HUES48 (cell line): Measurements from ENCODE around the gene MYBBP1A.

Source experiments
- H3K27ac ChIP-seq: one replicate; pipeline ENCODE4 v1.7.0; 2013; ENCODE audit warnings: low read depth, low read length, inconsistent platforms
- H3K27me3 ChIP-seq: 2 replicates; pipeline ENCODE4 v1.6.1; 2013; ENCODE audit warnings: mild to moderate bottlenecking, low read length; ENCODE audit not compliant: control insufficient read depth, insufficient read depth
- H3K36me3 ChIP-seq: 2 replicates; pipeline ENCODE4 v1.6.1; 2013; ENCODE audit warnings: low read length; ENCODE audit not compliant: control insufficient read depth, insufficient read depth
- H3K4me1 ChIP-seq: 2 replicates; pipeline ENCODE4 v1.6.1; 2013; ENCODE audit warnings: mild to moderate bottlenecking, low read length; ENCODE audit not compliant: control insufficient read depth, insufficient read depth
- H3K4me3 ChIP-seq: 2 replicates; pipeline ENCODE4 v1.5.1; 2013; ENCODE audit warnings: mild to moderate bottlenecking, low read depth, low read length
- H3K9ac ChIP-seq: 2 replicates; pipeline ENCODE4 v1.6.1; 2013; ENCODE audit warnings: mild to moderate bottlenecking, low read depth, low read length, moderate library complexity
- H3K9me3 ChIP-seq: 2 replicates; pipeline ENCODE4 v1.6.1; 2013; ENCODE audit warnings: low read length; ENCODE audit not compliant: control insufficient read depth, insufficient read depth

The MYBBP1A gene

DNA sequence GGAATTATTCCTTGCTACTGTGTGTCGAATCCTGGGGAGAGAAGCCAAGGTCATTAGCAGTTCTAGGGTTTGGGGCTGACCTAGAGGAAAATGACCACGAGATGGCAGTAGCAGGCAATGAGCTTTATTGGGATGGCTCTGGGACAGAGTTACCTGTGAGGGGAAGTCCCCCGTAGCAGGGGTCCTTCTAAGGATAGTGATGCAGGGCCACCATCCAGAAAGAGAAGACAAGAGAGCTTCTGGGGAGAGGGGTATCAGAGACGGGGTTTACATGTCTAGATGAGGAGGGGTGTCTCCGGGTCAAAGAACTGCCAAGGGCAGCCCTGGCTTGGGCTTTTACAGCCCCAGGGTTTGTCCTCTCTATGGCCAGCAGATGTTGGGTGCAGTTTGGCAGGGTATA lies 11.6 kb upstream of the MYBBP1A start:
- Histone ChIP-seq H3K9me3 (no peaks in the 10 kb centered on the region), H3K4me3 (no peak overlapping the region), H3K27me3 (no peaks in the 10 kb centered on the region; the same call in 1 of the 2 replicates), H3K27ac (no peak overlapping the region), H3K4me1 (0 out of 2 replicates have a peak, but pooled peaks cover 3% of the 10 kb centered on the region), H3K36me3 (no peaks in the 10 kb centered on the region), H3K9ac (no peak overlapping the region)

DNA sequence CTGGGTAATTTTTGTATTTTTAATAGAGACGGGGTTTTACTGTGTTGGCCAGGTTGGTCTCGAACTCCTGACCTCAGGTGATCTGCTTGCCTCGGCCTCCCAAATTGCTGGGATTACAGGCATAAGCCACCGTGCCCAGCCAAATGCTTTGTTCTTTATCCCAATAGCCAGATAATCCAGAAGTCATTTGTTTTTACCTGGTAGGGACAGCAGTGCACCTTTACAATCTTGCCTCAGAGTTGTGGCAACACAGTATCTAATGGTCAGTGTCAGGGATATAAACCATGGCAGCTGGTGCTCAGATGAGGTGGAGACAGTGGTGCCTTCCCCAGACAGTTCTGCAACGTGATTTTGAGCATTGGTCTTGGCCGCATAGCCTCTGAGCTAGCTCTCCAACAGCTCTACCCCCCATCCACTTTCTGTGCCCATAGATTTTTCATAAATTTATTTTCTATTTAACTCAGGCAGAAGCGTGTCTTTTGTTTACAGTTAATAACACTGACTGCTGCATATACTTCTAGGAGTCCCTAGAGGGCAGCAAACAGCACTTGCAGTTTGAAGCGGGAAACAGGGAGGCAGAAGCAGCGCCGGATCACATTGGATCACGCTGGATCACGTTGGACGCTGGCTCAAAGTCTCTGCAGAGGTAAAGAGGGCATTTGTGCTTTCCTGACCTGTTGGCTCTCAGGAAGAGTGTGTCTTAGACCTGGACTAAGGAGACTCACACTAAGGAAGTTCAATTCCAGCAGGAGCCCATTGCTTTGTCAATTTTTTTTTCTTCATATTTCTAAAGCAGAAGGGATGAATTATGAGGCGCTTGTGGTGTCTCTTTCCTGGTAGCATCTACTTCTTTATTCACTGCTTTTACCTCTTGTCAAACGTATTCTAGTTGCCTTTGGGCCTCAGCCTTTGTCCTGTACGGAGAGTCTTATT lies 10.3 kb upstream of the MYBBP1A start:
- Histone ChIP-seq H3K4me1 (0 out of 2 replicates have a peak, but pooled peaks cover 3% of the 10 kb centered on the region), H3K9ac (no peak overlapping the region), H3K27me3 (no peaks in the 10 kb centered on the region), H3K36me3 (no peaks in the 10 kb centered on the region), H3K27ac (no peak overlapping the region), H3K4me3 (no peak overlapping the region), H3K9me3 (no peaks in the 10 kb centered on the region)

DNA sequence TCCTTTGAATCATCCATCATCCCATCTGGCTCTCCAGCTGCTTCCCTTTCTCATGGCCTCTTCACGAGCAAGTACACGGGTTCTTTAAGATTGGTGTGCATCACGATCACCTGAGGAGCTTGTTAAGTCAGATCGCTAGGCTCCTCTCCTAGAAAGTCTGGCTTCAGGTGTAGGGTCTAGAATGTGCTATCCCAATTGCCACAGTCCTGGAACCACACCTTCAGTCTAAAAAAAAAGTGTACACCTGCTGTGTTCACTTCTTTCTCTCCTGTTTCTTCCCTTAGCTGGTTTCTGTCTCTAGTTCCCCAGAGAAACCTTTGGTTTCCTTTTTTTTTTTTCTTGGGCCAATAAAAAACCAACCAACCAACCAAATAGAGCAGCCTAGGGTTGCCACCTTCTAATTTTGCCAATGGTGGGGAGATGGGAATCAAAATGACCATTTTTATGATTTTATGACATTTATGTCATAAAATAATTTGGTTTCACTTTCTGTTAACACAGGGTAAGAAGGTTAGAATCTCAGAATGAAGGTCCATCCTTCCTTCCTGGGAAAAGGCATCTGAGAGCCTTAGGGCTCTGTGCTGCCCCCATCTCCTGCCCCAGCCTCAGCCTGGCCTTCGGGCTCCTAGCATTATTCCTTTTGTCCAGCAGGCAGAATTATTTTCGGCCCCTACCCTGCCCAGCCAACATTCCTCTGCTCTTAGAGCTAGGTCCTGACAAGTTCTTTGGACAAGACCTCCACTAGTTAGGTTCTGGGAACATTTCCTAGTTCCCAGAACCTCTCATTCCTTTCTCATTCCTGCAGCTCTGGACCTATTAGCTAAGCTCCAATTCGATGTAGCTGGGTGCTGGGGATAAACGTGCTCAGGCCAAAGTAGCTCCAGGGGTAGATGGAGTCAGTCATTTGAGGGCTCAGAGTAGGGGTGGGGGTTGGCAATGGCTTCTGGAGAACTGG lies 7.1 kb upstream of the MYBBP1A start:
- Histone ChIP-seq H3K27ac (no peak overlapping the region), H3K4me3 (no peak overlapping the region)

DNA sequence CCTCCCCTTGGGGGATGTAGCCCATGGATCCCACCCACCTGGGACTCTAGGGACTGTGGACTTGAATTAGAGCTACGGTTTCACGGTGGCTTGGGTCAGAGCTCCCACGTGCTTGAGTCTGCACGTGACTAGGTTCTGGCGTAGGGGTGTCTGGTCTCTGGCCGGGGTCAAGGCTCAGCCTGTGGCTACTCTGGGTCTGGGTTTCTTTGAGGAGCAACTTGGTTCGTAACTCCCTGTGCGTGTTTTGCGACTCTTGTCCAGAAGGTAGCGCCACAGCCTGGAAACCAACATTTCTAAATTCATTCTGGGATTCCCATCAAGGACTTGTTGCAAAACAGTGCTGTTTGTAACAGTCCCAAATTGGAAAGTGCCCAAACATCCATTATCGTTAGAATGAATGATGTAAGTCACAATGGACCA lies 5.7 kb upstream of the MYBBP1A start:
- H3K36me3 ChIP-seq = no peaks in the 10 kb centered on the region
- H3K4me3 ChIP-seq = no peak overlapping the region
- H3K9ac ChIP-seq = no peak overlapping the region
- no peak overlapping the region for H3K27ac ChIP-seq
- H3K9me3 ChIP-seq = no peaks in the 10 kb centered on the region
- no peaks in the 10 kb centered on the region for H3K27me3 ChIP-seq
- peaks cover 10% of the 10 kb centered on the region for H3K4me1 ChIP-seq

More for the DNA sequence above, 7.1 kb upstream of the MYBBP1A start:
- H3K9ac ChIP-seq = no peak overlapping the region
- H3K9me3 ChIP-seq = no peaks in the 10 kb centered on the region
- no peaks in the 10 kb centered on the region for H3K27me3 ChIP-seq
- H3K36me3 ChIP-seq = no peaks in the 10 kb centered on the region
- no peaks in the 10 kb centered on the region for H3K4me1 ChIP-seq

DNA sequence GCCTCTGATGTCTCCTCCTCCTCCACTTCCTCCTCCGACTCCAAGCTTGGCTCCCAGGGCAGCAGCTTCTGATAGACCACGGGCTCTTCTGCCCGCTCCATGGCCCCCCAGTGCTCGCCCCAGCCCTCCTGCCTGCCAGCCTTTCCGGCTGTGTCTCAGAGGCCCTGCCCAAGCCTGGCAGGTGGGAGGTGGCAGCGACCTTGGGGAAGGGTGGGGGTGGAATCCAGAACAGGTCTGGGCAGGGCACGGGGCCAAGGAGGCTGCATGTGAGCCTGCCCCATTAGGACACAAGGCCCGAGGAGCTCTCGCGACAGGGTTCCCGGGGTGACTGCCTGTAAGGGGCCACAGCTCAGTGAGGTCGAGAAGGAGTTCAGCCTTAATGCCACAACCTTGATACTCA lies 5.2 kb upstream of the MYBBP1A start, which contains the start of gene GGT6:
GGT6 (minus strand) TSS at position 157 of the 400 bp plus-strand sequence; CDS start at position 101, 56 bp downstream.
- Histone ChIP-seq H3K27ac (no peak within 1 kb of the TSS), H3K9ac (no peak within 1 kb of the TSS), H3K4me1 (peaks cover 14% of the 10 kb centered on the region), H3K27me3 (no peaks in the 10 kb centered on the region), H3K4me3 (no peak within 1 kb of the TSS), H3K36me3 (no peaks in the 10 kb centered on the region), H3K9me3 (no peaks in the 10 kb centered on the region)

DNA sequence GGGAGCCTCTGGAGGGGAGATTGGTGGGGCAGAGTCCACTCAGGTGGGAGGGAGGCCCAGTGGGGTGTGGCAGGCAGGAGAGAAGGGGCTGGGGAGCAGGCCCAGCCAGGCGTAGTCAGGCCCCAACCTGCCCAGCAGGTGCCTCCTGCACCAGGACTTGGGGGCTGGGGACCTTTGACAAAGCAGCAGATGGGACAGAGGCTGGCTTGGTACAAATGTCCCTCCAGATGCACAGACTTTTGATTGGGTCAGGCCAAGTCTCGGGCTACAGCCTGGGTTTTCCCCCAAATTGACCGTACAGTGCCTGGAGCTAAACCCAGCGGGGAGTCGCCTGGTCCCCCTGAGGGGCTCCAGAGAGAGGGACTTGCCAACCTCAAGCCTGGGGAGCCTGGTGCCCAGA lies 4.8 kb upstream of the MYBBP1A start:
- no peak overlapping the region for H3K27ac ChIP-seq
- no peaks in the 10 kb centered on the region for H3K9me3 ChIP-seq
- no peak overlapping the region for H3K4me3 ChIP-seq
- no peaks in the 10 kb centered on the region for H3K27me3 ChIP-seq
- no peaks in the 10 kb centered on the region for H3K36me3 ChIP-seq
- H3K9ac ChIP-seq = no peak overlapping the region
- peaks cover 15% of the 10 kb centered on the region for H3K4me1 ChIP-seq

DNA sequence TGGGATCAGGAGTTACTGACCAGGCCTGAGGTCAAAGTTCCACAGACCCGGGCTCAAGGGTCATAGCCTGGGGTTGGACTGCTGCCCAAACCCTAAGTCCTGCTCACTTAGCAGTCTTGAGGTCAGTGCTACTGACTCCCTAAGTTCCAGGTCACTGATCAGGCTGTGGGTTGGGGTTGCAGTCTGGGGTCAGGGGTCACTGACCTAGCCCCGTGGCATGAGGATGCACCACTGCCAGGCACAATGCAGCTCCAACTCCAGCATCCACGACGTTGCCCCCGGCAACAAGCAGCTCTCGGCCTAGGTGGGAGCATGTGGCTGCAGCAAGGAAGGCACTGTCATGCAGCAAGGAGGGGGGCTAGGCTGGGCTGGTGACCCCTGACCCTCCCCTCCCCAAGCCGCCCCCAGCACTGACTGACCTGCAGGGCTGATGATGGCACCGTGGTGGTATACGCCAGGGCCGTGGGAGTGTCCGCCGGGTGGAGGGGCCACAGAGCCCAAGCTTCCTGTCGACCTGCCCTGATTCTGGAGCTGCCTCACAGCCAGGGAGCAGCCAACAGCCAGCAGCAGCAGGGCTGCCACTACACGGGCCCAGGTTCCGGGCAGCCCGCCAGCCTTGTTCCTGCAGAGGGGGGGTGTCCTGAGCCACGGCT lies 4.1 kb upstream of the MYBBP1A start:
- Histone ChIP-seq H3K27me3 (no peaks in the 10 kb centered on the region), H3K9me3 (no peaks in the 10 kb centered on the region), H3K4me1 (peaks cover 15% of the 10 kb centered on the region)

DNA sequence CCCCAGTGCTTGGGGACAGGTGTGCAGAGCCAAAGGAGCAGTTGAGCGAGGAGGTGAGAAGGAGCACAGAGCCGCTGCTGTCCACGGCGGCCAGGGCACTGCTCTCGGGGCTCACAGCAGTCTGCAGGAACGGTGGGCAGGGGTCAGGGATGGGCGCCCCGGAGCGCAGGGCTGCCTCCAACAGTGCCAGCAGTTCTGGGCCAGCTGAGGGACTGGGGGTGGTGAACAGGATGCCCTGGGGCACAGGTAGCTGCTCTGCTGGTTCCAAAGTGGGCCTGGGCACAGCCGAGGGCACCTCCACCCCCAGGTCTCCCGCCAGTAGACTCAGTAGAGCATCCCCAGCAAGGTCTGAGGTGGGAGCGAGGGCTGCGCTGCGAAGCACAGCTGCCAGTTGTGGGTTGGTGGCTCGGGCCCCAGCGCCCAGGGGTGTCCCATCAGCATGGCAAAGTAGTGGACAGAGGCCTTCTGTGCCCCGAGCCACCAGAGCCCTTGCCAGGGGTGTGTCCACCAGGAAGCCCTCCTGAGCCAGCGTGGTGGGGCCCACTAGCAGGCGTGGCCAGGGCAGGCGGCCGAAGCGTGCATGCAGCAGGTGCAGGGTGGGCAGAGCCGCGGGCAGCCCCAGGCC lies 3.3 kb upstream of the MYBBP1A start:
- peaks cover 8% of the 10 kb centered on the region for H3K36me3 ChIP-seq
- H3K9me3 ChIP-seq = no peaks in the 10 kb centered on the region
- H3K9ac ChIP-seq = no peak overlapping the region
- peaks cover 15% of the 10 kb centered on the region for H3K4me1 ChIP-seq
- H3K27ac ChIP-seq = no peak overlapping the region
- H3K4me3 ChIP-seq = no peak overlapping the region
- H3K27me3 ChIP-seq = no peaks in the 10 kb centered on the region

More for the DNA sequence above, 4.1 kb upstream of the MYBBP1A start:
- H3K9ac ChIP-seq = no peak overlapping the region
- no peaks in the 10 kb centered on the region; the same call in 1 of the 2 replicates for H3K36me3 ChIP-seq
- no peak overlapping the region for H3K27ac ChIP-seq
- no peak overlapping the region for H3K4me3 ChIP-seq

DNA sequence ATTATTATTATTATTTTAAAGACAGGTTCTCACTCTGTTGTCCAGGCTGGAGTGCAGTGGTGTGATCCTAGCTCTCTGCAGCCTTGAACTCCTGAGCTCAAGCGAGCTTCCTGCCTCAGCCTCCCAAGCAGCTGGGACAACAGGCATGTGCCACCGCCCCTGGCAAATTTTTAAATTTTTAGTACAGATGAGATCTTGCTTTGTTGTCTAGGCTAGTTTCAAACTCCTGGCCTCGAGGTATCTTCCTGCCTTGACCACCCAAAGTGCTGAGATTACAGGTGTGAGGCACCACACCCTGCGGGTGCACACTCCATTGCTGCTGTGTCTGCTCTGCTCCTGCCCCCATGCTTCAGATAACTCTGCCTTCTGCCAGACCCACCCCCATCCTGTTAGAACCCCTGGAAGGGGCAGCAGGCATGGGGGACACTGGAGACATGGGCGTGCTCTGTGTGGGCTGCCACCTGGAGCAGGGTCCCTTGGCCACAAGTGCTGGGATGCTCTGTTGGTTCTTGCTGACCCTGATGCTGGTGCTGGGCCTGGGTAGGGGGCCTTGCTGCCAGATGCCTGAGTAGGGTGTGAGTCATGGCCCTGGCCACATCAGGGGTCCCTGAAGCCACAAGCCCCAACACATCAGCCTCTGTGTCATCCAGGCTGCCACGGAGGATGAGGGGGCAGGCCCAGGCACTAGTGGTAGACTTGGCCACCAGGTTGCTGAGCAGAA lies 2.6 kb upstream of the MYBBP1A start:
- Histone ChIP-seq H3K27ac (no peak overlapping the region), H3K9me3 (no peaks in the 10 kb centered on the region), H3K36me3 (peaks cover 15% of the 10 kb centered on the region), H3K27me3 (no peaks in the 10 kb centered on the region), H3K4me1 (peaks cover 15% of the 10 kb centered on the region), H3K4me3 (no peak overlapping the region), H3K9ac (no peak overlapping the region)

DNA sequence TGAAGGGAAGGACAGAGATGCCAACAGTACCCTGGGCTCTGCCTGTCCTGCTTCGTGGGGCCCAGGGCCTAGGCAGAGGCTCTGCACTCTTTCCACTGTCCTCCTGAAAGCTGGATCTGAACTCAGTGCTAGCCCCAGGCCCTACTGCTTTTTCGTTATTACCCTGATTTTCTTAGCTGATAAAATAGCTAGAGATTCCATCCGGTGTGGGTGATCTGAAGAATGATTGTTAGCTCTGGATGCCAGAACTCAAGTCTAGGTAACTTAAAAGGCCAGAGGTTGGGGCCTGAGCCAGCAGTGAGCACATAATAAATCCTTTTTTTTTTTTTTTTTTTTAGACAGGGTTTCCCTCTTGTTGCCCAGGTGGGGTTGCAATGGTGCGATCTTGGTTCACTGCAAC lies 1.8 kb upstream of the MYBBP1A start:
- Histone ChIP-seq H3K27ac (no peak overlapping the region), H3K4me1 (peaks cover 15% of the 10 kb centered on the region), H3K9ac (no peak overlapping the region), H3K4me3 (no peak overlapping the region), H3K27me3 (no peaks in the 10 kb centered on the region), H3K36me3 (peaks cover 23% of the 10 kb centered on the region), H3K9me3 (no peaks in the 10 kb centered on the region)
